Bronchial epithelial cell (primary cell): ENCODE data around the gene NBAS. TPM values are rescaled to one million over a fixed set of nuclear protein-coding genes. Genes with fewer than 3 reads are reported as not detected.
A peak's percentile ranks its signal among the peaks of the same experiment; 100 is the strongest.
"Not testable (repeated sequence)": the region's sequence is repeated elsewhere in the genome, so short reads cannot be mapped to it uniquely, and the experiment has no call there.

Experiments used
- DNase-seq: peaks from one replicate; pipeline ENCODE4 v3.0.0-alpha.2; 2010; ENCODE audit warnings: low read depth
- FAIRE-seq: peaks from 2 replicates; lab custom pipeline; 2011; peaks lifted over from hg19 to GRCh38; lab: Jason Lieb, UNC
- H3K27me3 ChIP-seq: 2 replicates; pipeline ENCODE4 v1.5.1; 2011; ENCODE audit warnings: low read length; ENCODE audit not compliant: control insufficient read depth, insufficient read depth
- H3K36me3 ChIP-seq: 2 replicates; pipeline ENCODE4 v1.5.1; 2011; ENCODE audit warnings: low read length; ENCODE audit not compliant: control insufficient read depth, insufficient read depth
- H3K4me3 ChIP-seq: 2 replicates; pipeline ENCODE4 v1.5.1; 2011; ENCODE audit warnings: mild to moderate bottlenecking, low read depth, low read length, control low read depth
- total RNA-seq: library from RNA; depleted of rRNA; stranded (reverse); fragments of >200 nt; gene quantifications from 2 replicates; pipeline ENCODE4 v1.2.1, GENCODE V29; 2014
- TF ChIP-seq, protein P1 (sequence below): IDR thresholded peaks from 2 replicates; pipeline ENCODE4 v1.5.1; 2011; ENCODE audit warnings: mild to moderate bottlenecking, moderate library complexity, low read length, control low read depth, inconsistent platforms; ENCODE audit not compliant: insufficient read depth, severe bottlenecking

Gene NBAS
- total RNA-seq, 1 donor from 2014 or later, result 78.2 TPM

DNA sequence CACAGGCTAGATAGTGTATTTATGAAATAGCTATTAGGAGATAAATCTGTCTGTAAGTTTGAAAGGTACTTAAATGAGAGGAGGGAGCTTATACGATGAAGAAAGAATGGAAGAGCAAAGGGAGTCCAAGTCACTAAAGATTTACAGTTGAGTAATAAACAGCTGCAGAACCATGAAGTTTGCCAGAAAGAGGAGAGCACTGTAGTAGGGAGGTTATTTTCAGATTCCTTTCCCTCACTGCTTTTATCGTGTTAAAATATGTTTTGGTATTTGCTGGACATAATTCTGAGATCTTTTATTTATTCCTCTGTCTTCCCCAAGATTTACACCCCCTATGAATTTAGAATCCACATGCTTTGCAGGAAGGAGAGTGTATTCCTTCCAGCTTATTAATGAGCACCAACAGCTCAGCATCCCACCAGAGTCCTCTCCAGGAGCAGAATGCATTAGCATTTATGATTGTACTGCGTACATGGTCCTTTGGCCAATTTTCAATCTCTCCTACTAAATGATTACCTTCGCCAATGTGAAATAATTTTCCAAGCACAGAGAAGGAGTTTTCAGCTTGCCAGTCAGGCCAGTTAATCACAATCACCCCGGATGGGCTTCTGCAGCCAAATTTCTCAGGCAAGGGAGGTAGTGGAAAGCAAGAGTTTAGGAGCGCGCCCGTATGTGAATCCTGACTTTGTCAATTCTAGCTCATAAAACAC, 297.0 kb downstream of the NBAS start:
- H3K4me3 ChIP-seq, result no peak overlapping the region
- no peaks in the 10 kb centered on the region for H3K36me3 ChIP-seq
- TF ChIP-seq, protein P1, sequence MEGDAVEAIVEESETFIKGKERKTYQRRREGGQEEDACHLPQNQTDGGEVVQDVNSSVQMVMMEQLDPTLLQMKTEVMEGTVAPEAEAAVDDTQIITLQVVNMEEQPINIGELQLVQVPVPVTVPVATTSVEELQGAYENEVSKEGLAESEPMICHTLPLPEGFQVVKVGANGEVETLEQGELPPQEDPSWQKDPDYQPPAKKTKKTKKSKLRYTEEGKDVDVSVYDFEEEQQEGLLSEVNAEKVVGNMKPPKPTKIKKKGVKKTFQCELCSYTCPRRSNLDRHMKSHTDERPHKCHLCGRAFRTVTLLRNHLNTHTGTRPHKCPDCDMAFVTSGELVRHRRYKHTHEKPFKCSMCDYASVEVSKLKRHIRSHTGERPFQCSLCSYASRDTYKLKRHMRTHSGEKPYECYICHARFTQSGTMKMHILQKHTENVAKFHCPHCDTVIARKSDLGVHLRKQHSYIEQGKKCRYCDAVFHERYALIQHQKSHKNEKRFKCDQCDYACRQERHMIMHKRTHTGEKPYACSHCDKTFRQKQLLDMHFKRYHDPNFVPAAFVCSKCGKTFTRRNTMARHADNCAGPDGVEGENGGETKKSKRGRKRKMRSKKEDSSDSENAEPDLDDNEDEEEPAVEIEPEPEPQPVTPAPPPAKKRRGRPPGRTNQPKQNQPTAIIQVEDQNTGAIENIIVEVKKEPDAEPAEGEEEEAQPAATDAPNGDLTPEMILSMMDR, result no peak
- H3K27me3 ChIP-seq, result no peaks in the 10 kb centered on the region
- peak; percentile 60 for FAIRE-seq
- no peak for DNase-seq

DNA sequence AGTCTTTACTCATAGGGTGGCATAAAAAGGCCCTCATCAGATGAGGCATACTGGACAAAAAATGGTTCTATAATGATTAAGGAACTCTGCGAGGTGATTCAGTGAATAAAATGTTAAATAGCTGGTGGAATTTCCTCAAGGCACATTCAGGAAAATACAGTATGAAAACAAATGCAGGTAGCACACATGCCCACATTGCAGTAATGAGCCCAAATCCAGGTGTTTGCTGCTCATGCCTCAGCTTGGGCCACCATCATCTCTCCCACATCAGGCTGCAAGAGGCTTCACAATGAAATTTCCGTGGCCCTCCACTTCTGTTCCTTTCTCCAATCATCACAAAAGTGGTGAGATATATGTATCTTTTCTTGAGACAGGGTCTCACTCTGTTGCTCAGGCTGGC, 298.3 kb downstream of the NBAS start:
- Histone ChIP-seq H3K4me3 (no peak overlapping the region), H3K27me3 (no peaks in the 10 kb centered on the region), H3K36me3 (no peaks in the 10 kb centered on the region)
- DNase-seq (no peak), FAIRE-seq (no peak)
- TF ChIP-seq, protein P1, result no peak

DNA sequence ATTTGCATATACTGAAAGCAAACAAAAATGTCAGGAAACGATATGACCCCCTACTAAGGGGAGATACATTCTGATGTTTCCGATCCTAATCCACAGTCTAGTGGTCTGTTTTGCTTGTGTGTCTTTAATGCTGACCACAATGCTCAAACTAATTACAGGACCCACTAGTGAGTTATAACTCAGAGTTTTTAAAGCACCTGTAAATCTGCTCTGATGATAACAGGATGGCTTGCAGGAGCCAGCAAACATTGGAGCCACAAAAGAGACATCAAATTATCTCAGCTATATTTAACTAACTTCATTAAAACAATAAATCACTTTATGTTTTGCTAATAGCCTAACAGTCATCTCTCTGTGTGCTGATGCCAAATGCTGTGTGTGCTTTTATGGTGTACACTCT, 300.3 kb downstream of the NBAS start:
- H3K36me3 ChIP-seq, result no peaks in the 10 kb centered on the region
- DNase-seq (no peak), FAIRE-seq (no peak)
- H3K4me3 ChIP-seq, result no peak overlapping the region
- no peaks in the 10 kb centered on the region for H3K27me3 ChIP-seq
- TF ChIP-seq, protein P1, result no peak

DNA sequence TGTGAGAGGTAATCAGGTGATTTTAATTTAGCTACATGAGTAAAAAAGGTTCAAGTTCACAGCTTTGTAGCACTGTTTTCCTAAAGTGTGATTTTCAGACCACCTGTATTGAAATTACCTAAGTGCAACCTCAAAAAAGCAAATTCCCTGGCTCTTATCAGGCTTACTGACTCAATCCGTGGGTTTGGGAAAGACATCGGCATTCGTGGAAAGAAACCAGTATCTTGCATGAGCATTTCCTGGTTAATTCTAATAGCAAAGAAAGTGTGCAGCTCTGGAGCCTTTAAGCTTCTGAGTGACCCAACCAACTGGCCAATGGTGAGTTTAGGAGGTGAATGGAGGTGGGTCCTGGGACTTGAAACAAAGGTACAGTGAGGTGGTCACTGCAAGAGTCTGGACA, 300.9 kb downstream of the NBAS start:
- H3K27me3 ChIP-seq, result no peaks in the 10 kb centered on the region
- no peak overlapping the region for H3K4me3 ChIP-seq
- no peak for FAIRE-seq
- DNase-seq, result no peak
- no peaks in the 10 kb centered on the region for H3K36me3 ChIP-seq
- TF ChIP-seq, protein P1, result no peak

DNA sequence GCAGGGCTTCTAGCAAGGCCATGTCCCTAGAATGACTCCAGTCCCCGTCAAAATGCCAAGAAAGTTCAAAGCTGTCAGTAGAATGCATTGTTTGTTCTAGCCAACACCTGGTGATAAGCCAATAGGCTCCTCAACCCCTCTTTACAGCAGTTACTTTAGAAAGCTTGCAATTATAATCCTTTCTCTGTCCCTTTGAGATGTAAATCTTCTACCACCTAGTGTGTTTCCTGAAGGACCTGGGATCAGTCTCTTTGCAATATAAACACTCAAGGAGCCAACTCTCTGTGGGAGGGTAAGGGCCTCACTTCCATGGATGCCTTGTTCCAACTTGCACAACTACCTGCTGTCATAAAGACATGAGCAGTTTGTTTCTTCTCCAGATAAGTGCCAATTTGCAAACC, 301.8 kb downstream of the NBAS start:
- H3K27me3 ChIP-seq, result no peaks in the 10 kb centered on the region
- FAIRE-seq, result no peak
- no peak for DNase-seq
- TF ChIP-seq, protein P1, result no peak
- no peaks in the 10 kb centered on the region for H3K36me3 ChIP-seq
- H3K4me3 ChIP-seq, result no peak overlapping the region

DNA sequence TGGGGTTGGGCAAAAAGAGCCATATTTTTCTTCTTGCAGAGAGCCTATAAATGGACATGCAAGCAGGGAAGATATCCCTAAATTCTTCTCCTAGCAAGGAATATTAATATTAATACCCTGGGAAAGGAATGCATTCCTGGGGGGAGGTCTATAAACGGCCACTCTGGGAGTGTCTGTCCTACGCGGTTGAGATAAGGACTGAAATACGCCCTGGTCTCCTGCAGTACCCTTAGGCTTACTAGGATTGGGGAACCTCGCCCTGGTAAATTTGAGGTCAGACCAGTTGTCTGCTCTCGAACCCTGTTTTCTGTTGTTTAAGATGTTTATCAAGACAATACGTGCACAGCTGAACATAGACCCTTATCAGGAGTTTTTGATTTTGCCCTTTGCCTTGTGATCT, 302.7 kb downstream of the NBAS start:
- H3K36me3 ChIP-seq, FAIRE-seq, H3K27me3 ChIP-seq, DNase-seq, H3K4me3 ChIP-seq: not testable (repeated sequence)
